HG03575 (cell line): ENCODE measurements around the gene DPY19L3.
"Not testable (repeated sequence)": the region's sequence is repeated elsewhere in the genome, so short reads cannot be mapped to it uniquely, and the experiment has no call there.

Experiments used
- ATAC-seq: cut with Tn5 transposase; IDR thresholded peaks from one replicate; pipeline ENCODE4 v1.9.1; 2021; ENCODE audit not compliant: unreplicated experiment, insufficient number of reproducible peaks, low FRiP score; ENCODE audit errors: extremely low read depth

The DPY19L3 gene

GRCh38 chr19:32388393-32388855, 17.1 kb upstream of the DPY19L3 start:
- no peak for ATAC-seq

GRCh38 chr19:32392901-32393300, 12.7 kb upstream of the DPY19L3 start:
- ATAC-seq = no peak

GRCh38 chr19:32396046-32396652, 9.4 kb upstream of the DPY19L3 start:
- ATAC-seq = no peak

- ATAC-seq = no peak
Observed at GRCh38 chr19:32397671-32398101, 7.9 kb upstream of the DPY19L3 start.

GRCh38 chr19:32401992-32402391, 3.6 kb upstream of the DPY19L3 start:
- ATAC-seq = no peak

- ATAC-seq = no peak
Observed at GRCh38 chr19:32403291-32403995, 2.1 kb upstream of the DPY19L3 start.

GRCh38 chr19:32404213-32404932, 1.2 kb upstream of the DPY19L3 start:
- ATAC-seq = no peak

- ATAC-seq = no peak
Observed at GRCh38 chr19:32404933-32405430, 588 bp upstream of the DPY19L3 start.

- ATAC-seq = no peak
Observed at GRCh38 chr19:32406161-32407003, 812 bp downstream of the DPY19L3 start.

GRCh38 chr19:32407004-32407992, 1.7 kb downstream of the DPY19L3 start:
- ATAC-seq = no peak

- no peak for ATAC-seq
Observed at GRCh38 chr19:32415246-32415645, 9.7 kb downstream of the DPY19L3 start.

GRCh38 chr19:32415669-32416068, 10.1 kb downstream of the DPY19L3 start:
- no peak for ATAC-seq

GRCh38 chr19:32416749-32417456, 11.3 kb downstream of the DPY19L3 start:
- no peak for ATAC-seq

- ATAC-seq = no peak
Observed at GRCh38 chr19:32418155-32418554, 12.6 kb downstream of the DPY19L3 start.

GRCh38 chr19:32421589-32422361, 16.2 kb downstream of the DPY19L3 start:
- no peak for ATAC-seq

- ATAC-seq = no peak
Observed at GRCh38 chr19:32422435-32422834, 16.9 kb downstream of the DPY19L3 start.

GRCh38 chr19:32423944-32424343, 18.4 kb downstream of the DPY19L3 start:
- not testable (repeated sequence) for ATAC-seq
